Measurements from ENCODE around the gene DOC2A. TPM values are rescaled to one million over a fixed set of nuclear protein-coding genes. Genes with fewer than 3 reads are reported as not detected.
"Not testable (repeated sequence)": the region's sequence is repeated elsewhere in the genome, so short reads cannot be mapped to it uniquely, and the experiment has no call there.

The DOC2A gene
- total RNA-seq, 1 donor from 2014 or later = 0.06 TPM

GRCh38 chr16:30027588-30028437 is 17.0 kb upstream of the DOC2A start:
- no peak for DNase-seq (ENCODE audit: extremely low read depth, low read depth, low spot score)

- no peak for DNase-seq (ENCODE audit: extremely low read depth, low read depth, low spot score)
These were observed 15.6 kb upstream of the DOC2A start for GRCh38 chr16:30026449-30026848.

- DNase-seq (ENCODE audit: extremely low read depth, low read depth, low spot score) = no peak
These were observed 14.7 kb upstream of the DOC2A start for GRCh38 chr16:30025574-30025973.

GRCh38 chr16:30025156-30025555 is 14.3 kb upstream of the DOC2A start:
- no peak for DNase-seq (ENCODE audit: extremely low read depth, low read depth, low spot score)

GRCh38 chr16:30024451-30024850 is 13.6 kb upstream of the DOC2A start:
- DNase-seq (ENCODE audit: extremely low read depth, low read depth, low spot score) = no peak

- DNase-seq (ENCODE audit: extremely low read depth, low read depth, low spot score) = no peak
These were observed 12.8 kb upstream of the DOC2A start for GRCh38 chr16:30023586-30023985.

GRCh38 chr16:30022887-30023286 is 12.1 kb upstream of the DOC2A start, which contains the start of gene C16orf92:
Gene C16orf92 (plus strand): TSS chr16:30023198. CDS start chr16:30023341, 143 bp downstream.
- no peak for DNase-seq (ENCODE audit: extremely low read depth, low read depth, low spot score)

- DNase-seq (ENCODE audit: extremely low read depth, low read depth, low spot score) = no peak
These were observed 7.9 kb upstream of the DOC2A start for GRCh38 chr16:30018731-30019158.

- not testable (repeated sequence) for DNase-seq (ENCODE audit: extremely low read depth, low read depth, low spot score)
These were observed 7.1 kb upstream of the DOC2A start for GRCh38 chr16:30017937-30018336.

- DNase-seq (ENCODE audit: extremely low read depth, low read depth, low spot score) = no peak
These were observed 6.4 kb upstream of the DOC2A start for GRCh38 chr16:30017277-30017656.

GRCh38 chr16:30016555-30017276 is 5.9 kb upstream of the DOC2A start:
- DNase-seq (ENCODE audit: extremely low read depth, low read depth, low spot score) = no peak

- DNase-seq (ENCODE audit: extremely low read depth, low read depth, low spot score) = not testable (repeated sequence)
These were observed 4.6 kb upstream of the DOC2A start for GRCh38 chr16:30015450-30015849.

- not testable (repeated sequence) for DNase-seq (ENCODE audit: extremely low read depth, low read depth, low spot score)
These were observed 1.8 kb upstream of the DOC2A start for GRCh38 chr16:30012598-30012997.

- no peak for DNase-seq (ENCODE audit: extremely low read depth, low read depth, low spot score)
These were observed 1.1 kb upstream of the DOC2A start for GRCh38 chr16:30011714-30012504.

GRCh38 chr16:30009990-30010843 is 610 bp downstream of the DOC2A start:
- DNase-seq (ENCODE audit: extremely low read depth, low read depth, low spot score) = no peak

GRCh38 chr16:30009085-30009862 is 1.6 kb downstream of the DOC2A start:
- DNase-seq (ENCODE audit: extremely low read depth, low read depth, low spot score) = no peak

- no peak for DNase-seq (ENCODE audit: extremely low read depth, low read depth, low spot score)
These were observed 3.4 kb downstream of the DOC2A start for GRCh38 chr16:30007378-30007895.

- no peak for DNase-seq (ENCODE audit: extremely low read depth, low read depth, low spot score)
These were observed 4.0 kb downstream of the DOC2A start for GRCh38 chr16:30006659-30007377.

- no peak for DNase-seq (ENCODE audit: extremely low read depth, low read depth, low spot score)
These were observed 4.7 kb downstream of the DOC2A start for GRCh38 chr16:30006095-30006473.

Measured in glomerular endothelial cell (primary cell).